GM12878 (cell line): Measurements from ENCODE around the gene TP53I11.

Source experiments
- POLR2A ChIP-seq: IDR thresholded peaks from 2 replicates; pipeline ENCODE4 v1.6.1; 2011; ENCODE audit warnings: low read depth, mild to moderate bottlenecking, low read length
- RAD21 ChIP-seq: IDR thresholded peaks from 2 replicates; pipeline ENCODE4 v1.6.1; 2011; ENCODE audit warnings: mild to moderate bottlenecking, low read depth, low read length, moderate library complexity; ENCODE audit not compliant: insufficient read depth
- TAF1 ChIP-seq: IDR thresholded peaks from 2 replicates; pipeline ENCODE4 v1.6.1; 2011; ENCODE audit warnings: mild to moderate bottlenecking, low read depth, low read length, borderline replicate concordance
- TF ChIP-seq, protein P1 (sequence below), 3 experiments: IDR thresholded peaks in 2 of 3; conservative IDR thresholded peaks in 1 of 3; 2 replicates each; pipeline ENCODE4 v1.5.1; 2011; ENCODE audit warnings: low read depth in 3 of 3, low read length in 3 of 3, mild to moderate bottlenecking in 3 of 3, control low read depth in 2 of 3, moderate library complexity in 2 of 3, inconsistent platforms in 1 of 3, mixed read lengths in 1 of 3; ENCODE audit not compliant: control insufficient read depth in 2 of 3, insufficient read depth in 1 of 3; ENCODE audit errors: extremely low read depth in 1 of 3

DNA sequence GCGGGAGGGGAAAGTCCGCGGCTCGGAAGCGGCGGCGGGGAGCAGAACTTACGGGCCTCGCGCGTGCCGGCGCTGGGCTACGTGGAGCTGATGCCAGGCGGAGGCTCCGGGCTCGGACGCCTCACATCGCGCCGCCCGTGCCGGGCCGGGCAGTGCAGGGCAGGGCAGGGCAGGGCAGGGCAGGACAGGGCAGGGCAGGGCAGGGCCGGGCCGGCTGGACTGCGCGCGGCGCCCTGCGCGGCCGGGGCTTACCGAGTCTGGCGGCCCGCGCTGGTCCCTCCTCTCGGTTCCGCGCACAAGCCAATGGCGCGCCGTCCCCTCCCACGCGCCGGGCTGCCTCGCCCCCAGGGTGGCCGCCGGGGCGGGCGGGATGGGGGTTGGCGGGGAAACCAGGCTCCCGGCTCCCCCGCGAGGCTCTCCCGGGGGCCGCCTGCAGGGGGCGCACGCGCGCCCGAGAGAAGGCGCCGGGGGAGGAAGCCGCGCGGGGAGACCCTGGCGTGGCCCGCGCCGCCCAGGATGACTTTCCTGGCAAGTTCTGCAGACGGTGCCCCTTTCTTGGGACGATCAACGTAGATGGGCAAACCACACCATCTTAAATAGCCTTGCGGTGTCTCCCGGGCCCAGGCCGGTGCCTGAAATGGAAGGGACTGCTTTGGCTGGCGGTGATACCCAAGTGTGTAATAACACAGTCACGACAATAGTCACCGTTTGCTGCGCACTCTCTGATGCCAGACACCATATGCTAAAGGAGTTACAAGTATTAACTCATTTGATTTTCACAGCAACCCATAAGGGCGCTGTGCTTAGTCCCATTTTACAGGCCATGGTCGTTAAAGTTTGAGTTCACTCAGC, at the start of gene TP53I11:
- no peak for TF ChIP-seq POLR2A
- TF ChIP-seq TAF1, result no peak
- no peak for TF ChIP-seq RAD21
- TF ChIP-seq, protein P1, sequence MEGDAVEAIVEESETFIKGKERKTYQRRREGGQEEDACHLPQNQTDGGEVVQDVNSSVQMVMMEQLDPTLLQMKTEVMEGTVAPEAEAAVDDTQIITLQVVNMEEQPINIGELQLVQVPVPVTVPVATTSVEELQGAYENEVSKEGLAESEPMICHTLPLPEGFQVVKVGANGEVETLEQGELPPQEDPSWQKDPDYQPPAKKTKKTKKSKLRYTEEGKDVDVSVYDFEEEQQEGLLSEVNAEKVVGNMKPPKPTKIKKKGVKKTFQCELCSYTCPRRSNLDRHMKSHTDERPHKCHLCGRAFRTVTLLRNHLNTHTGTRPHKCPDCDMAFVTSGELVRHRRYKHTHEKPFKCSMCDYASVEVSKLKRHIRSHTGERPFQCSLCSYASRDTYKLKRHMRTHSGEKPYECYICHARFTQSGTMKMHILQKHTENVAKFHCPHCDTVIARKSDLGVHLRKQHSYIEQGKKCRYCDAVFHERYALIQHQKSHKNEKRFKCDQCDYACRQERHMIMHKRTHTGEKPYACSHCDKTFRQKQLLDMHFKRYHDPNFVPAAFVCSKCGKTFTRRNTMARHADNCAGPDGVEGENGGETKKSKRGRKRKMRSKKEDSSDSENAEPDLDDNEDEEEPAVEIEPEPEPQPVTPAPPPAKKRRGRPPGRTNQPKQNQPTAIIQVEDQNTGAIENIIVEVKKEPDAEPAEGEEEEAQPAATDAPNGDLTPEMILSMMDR (IDR thresholded peaks at IDR 0.05 in 2 of 3, conservative IDR thresholded peaks at IDR 0.05 in 1 of 3; ENCODE audit: control insufficient read depth in 2 of 3, extremely low read depth in 1 of 3, insufficient read depth in 1 of 3, low read depth in 3 of 3, low read length in 3 of 3), result peak; percentile 7 to 43 (median 25); a peak in 2 of 6 replicates
